GM18951 (cell line): Measurements from ENCODE around the gene CHST10.

Source experiments
- POLR2A ChIP-seq: IDR thresholded peaks from 4 replicates; pipeline ENCODE4 v1.6.1; 2011; ENCODE audit warnings: mild to moderate bottlenecking; ENCODE audit not compliant: insufficient read length, insufficient read depth; ENCODE audit errors: extremely low read depth
- in situ Hi-C: fragments of 300-500 bp; cut with MboI; formaldehyde crosslinking; loops from one replicate; pipeline ENCODE4 v1.12.0; 2022; ENCODE audit warnings: low sequenced_read_pairs, mixed read lengths, inconsistent platforms; ENCODE audit not compliant: unreplicated experiment

CHST10 gene

DNA sequence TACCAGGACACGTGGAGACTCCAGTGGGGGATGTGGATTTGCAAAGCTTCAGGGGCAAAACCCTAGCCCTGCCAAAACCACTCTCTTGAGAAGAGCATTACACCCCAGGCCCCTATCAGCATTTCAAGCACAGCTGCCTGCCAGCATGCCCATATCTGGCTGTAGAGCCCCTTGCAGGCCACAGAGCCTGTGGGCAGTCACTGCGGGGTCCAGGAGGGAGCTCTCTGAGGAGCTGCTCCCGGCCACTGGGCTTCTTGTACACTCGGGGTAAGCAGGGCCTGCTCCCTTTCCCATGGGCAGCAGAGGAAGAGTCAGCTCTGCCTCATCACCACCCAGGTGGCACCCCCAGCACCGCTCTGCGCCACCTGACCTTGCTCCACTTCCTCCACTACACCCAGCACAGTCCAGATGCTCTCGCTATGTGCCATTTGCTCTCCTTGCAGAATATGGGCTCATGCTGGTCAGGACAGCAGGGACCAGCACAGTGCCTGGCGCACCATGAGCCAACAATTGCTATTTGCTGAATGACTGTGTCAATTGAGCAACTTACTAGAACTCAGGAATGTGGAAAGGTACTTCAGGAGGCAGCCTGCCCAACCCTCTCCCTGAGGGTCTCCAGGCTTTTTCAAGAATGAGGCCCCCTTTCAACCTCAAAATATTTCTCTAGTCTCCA is 7.4 kb downstream of the CHST10 start:
- in situ Hi-C loops, result no loop called here
- TF ChIP-seq POLR2A, result no peak

DNA sequence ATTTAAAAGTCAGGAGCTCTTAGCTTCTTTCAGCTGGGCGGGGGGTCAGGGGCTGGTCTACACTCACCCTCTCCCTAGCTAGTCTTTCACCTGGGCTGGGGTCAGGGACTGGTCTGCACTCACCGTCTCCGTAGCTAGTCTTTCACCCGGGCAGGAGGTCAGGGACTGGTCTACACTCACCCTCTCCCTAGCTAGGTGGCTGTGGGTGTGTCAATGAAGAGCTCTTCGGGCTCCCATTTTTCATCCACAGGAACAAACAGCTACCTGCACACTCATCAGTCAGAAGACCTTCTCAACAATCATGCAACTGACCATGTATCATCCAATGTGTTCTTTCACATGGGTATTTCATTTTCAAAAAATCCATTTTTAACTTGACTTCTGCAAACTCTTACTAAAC is 8.0 kb downstream of the CHST10 start:
- in situ Hi-C loops, result no loop called here
- no peak for TF ChIP-seq POLR2A

DNA sequence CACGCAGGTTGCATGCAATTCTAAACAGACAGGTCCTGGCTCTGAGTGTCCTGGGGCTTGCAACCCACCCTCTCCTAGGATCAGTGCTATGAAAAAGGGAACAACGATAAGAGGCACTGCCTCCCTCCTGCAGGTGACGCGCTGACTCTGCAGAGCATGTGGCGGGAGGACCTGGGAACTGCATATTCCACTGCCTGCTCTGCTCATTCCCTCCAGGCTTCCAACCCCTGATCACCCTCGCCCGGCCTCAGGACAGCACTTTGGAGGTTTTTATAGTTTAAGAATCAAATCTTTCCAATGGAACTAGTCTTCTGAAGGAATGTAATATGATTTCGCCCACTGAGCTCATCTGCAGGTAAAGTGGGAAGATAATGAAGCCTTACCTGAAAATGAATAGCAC is 8.5 kb downstream of the CHST10 start:
- no peak for TF ChIP-seq POLR2A
- in situ Hi-C loops, result no loop called here

DNA sequence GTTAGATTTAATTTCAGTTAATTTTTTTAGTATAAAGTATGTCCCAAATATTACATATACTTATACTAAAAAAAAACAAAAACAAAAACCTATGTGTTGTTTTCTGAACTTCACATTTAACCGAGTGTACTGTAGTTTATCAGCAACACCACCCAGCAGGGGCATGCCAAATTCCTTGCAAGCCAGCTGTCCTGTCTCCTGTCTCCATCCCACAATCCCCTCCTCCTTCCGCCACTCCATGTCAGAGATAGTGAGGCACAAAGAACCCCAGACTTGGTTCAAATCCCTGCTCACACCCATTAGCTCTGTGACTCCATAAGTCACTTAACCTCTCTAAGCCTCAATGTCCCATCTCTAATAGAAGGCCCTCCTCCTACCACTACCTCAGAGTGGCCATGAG is 9.4 kb downstream of the CHST10 start:
- in situ Hi-C loops, result no loop called here
- TF ChIP-seq POLR2A, result no peak

DNA sequence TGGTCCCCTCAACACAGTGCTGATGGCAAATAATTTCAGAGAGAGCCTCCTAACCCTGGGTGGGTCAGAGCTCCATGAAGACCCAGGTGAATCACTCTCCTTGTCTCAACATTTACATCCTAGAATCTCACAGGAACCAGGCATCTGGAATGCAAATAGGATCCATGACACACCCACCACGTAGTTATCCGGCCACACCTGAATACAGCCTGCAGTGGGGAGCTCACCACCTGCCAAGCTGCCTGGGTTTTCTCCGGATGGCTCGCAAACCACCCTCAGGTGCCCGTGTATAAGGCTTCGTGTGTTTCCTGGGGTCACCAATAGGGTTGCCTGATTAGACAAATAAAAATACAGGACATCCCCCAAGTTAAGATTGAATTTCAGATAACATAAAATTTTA is 9.9 kb downstream of the CHST10 start:
- in situ Hi-C loops, result no loop called here
- TF ChIP-seq POLR2A, result no peak

DNA sequence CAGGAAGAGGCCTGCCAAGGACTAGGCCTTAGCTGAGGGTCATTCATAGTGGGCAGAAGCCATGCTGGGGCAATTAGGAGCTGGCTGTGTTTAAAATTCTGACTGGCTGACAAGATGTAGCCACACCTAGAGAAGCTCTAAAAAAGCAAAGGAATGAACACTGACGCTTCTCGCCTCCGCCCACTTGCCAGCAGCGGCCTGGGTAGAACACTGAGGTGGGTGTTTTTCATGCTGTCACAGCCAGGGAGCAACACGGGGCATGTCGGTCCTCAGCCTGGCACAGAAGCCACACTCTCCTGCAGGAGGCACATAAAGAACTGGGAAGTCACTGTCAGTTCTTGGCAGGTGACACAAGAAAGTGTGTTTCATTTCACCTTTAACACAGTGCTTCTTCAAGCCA is 10.4 kb downstream of the CHST10 start:
- in situ Hi-C loops, result no loop called here
- TF ChIP-seq POLR2A, result no peak

DNA sequence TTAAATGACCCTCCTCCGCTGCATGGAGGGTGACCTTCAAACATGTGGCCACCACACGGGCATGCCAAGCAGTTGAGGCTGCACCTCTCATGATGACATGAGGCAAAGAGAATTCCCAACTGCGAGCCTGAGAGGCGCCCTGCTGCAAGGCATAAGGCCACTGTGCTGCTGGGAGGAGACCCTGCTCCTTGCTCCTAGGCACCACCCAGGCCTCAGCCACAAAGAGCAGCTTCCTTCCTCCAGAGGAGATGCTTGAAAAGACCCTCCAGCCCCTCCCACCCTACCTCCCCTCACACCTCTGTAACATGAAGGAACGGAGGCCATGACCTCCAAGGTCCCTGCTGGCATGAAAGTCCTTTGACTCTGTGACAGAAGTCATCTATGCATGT is 11.4 kb downstream of the CHST10 start:
- in situ Hi-C loops, result no loop called here

DNA sequence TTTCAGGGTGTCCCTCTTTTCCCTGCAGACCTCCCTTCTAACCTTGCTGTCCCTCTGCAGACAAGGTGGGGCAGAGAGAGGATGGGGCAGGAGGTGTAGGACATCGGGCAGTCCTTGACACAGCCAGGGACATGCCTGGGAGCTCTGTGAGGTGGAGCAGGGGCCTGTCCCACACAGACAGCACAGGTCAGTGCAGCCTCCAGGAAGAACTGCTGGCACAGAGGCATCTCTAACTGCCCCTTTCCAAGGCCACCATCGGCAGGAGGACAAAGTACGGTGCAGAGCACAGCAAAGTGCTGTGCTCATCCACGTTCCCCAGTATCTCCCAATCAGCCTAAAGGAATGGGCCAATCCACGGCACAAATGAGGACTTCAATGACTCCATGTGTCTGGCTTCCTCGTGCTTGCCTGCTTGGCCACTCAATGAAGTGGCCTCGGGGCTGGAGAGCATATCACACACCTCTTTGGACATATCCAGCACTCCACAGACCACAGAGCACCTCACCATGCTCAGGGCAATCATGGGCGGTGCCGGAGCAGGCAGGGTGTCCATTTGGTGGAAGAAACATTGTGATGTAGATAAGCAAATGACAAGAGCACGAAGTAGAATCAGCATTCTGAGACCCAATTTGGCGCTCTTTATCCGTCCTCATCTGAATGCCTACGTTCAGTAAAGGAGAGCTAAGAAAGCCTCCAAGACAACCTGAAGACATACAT is 11.9 kb downstream of the CHST10 start:
- in situ Hi-C loops, result no loop called here
- no peak for TF ChIP-seq POLR2A

More for the DNA sequence above, 11.4 kb downstream of the CHST10 start:
- TF ChIP-seq POLR2A, result no peak

DNA sequence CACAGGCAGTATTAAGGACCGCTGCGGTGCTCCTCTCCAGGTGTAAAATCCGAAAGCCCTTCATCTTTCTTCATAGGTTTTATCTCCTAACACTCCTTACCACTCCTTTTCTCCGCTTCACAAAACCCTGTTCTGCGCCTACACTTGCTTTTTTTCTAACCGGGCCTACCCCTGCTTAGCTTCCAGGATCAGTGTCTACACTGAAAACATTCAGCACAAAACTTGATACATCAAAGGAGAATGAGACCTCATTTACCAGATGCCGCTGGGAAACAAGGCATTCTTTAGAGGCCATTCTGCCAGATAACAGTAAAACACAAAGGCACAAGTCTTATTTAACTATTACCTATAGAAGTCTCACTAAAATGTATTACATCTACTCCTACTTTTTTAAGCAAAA is 13.1 kb downstream of the CHST10 start:
- in situ Hi-C loops, result no loop called here
- no peak for TF ChIP-seq POLR2A

DNA sequence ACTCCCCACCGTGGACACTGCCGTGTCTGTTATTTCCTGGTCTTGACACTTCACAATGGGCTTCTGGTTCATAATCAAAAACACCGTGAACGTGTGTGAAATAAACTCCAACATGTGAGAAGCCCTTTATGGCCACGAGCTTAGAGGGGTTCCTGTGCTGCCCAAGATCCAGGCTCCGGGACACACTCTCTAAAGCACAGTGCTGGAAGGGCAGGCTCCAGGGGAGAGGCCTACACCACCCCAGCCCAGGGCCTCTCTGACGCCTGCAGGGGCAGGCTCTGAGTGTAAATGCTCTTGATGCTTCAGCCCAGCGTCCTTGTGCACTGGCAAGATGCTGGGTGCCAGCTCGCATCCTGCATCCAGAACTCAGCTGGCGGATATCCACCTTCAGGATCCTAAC is 13.7 kb downstream of the CHST10 start:
- TF ChIP-seq POLR2A, result no peak
- in situ Hi-C loops, result no loop called here

DNA sequence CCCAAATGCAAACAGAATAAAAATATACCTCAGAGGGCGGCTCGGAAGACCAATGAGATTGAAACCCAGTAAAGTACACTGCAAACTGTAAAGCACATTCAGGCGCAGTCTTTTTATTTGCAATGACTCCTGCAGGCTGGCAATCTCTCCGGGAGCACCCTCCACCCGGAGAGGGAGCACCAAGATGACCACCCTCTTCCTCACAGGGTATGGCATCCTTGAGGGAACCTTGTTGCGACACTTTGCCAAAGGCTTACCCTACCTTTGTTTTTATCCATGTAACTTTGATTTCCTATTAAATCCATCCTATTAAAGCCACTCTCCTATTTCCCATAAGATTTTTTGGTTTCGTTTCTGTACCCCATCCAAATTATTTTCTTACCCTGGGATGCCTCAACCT is 16.2 kb downstream of the CHST10 start:
- in situ Hi-C loops, result no loop called here
- no peak for TF ChIP-seq POLR2A

DNA sequence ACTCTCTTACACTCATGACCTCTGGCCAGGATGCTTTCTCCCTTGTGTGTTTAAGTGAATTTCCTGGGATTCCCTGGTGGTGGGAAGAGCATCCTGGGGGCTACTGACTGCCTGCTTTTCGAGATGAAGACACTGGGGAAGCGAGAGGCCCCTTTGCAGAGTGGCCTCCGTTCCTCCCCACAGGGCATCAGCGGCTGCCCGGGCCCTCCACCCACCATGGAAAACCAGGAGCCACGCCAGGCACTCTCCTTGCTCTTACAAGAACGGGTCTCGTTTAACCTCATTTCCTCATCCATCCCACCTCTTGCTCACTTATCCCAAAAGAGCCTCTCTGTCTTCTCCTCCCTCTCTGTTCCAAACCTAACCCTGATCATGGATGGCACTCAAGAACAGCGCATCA is 17.8 kb downstream of the CHST10 start:
- no peak for TF ChIP-seq POLR2A
- in situ Hi-C loops, result no loop called here

DNA sequence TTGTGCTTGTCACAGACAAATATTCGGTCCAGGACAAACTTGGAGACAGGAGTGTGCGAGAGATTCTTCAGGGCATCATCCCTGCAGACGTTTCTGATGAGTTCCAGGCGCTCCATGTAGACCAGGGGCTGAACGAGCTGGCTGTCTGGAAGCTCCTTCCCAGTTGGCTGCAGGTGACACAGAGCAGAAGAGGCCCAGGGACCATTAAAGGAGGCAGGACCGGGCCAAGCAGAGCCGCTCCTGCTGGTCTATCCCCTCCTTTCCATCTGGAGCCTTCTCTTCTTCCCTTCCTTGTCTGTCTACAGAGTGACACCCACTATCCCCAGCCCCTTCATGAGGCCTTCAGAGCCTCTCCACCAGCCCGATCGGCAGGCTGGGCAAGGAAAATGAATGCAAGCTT is 19.5 kb downstream of the CHST10 start:
- TF ChIP-seq POLR2A, result no peak
- in situ Hi-C loops, result no loop called here

DNA sequence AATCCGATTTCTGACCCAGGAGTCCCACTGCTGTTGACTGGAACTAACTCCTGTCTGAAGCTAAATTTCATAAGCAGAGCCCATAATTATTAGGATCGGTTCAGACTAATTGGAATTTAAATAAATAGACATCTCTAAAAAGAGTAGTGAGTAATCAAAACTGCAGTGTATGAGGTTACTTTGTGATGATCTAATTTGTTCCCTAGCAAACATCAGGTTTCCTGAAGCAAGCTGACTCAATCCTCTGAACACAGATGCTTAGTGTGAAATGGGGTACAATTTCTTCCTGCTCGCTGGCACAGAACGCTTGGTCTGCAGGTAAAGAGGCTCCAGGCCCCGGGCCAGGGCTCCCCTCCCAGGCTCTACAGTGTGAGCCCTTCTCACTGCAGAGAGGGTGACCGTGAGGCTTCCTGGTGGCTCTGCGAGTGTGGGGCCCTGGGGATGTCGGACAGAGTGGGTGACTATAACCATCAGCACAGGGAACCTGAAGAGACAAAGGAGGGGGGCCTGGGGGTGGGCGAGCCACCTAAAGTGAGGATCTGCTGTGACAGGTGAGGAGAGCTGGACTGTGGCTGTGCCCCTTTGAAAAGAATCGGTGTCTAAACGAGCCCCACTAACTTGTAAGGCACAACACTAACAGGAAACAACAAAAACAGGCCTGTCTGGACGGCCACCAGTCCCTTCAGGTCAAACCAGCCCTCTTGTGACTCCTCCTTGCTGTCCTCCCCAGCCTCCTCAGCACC is 20.2 kb downstream of the CHST10 start:
- no peak for TF ChIP-seq POLR2A
- in situ Hi-C loops, result no loop called here
